Activated CD4-positive, alpha-beta T cell treated with anti-CD3 and anti-CD28 coated beads, Interleukin-2, amount 50 U/mL, for 24 hours (primary cell): Measurements from ENCODE around the gene SECISBP2.
"Not testable (repeated sequence)": the region's sequence is repeated elsewhere in the genome, so short reads cannot be mapped to it uniquely, and the experiment has no call there.

Experiments
- DNase-seq, 2 donors: peaks; one replicate each; pipeline ENCODE4 v3.0.0-alpha.2; 2020; ENCODE audit warnings: low read depth in 1 of 2, low spot score in 1 of 2

The SECISBP2 gene

GRCh38 chr9:89363311-89363670 is 45.0 kb downstream of the SECISBP2 start:
- no peak for DNase-seq

GRCh38 chr9:89363921-89364665 is 45.8 kb downstream of the SECISBP2 start:
- no peak for DNase-seq

DNA sequence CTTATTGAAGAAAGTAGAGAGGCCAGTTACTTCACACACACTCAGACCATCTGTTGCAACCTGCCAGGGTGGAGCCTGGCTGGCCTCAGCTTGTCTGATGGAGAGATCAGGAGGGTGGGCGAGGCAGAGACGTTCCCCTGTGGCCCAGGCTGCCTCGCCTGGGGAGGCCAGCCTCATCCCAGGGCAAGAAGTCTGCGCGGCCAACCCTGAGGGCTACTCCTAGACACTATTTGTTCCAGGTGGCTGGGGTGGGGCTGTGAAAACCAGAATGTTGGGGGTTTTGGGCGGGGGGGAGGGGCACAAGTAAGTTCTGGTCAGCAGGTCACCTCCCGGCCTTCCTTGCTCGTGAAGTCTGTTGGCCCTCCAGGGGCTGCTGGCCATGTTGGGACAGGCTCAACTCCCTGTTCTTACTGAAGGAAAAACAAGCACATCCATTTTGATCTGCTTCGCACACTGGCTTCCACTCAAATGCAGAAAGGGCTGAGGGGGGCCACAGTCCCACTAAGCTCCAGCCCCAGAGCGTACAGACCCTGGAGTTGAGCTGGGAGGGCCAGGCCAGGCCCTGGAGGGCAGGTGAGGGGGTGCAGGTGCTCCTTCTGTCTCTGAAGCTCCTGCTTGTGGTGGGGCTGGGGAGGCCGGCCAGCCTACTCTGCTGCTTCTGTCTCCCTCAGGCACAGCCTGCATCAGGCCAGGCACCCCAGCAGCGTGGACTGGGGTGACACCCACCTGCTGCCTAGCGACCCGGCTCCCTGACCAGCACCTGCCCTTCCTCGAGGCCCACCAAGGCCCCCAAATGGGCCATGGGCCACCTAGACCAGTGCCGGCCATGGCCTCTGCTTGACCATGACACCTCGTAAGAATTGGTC is 46.6 kb downstream of the SECISBP2 start:
- no peak for DNase-seq

- DNase-seq = no peak
Measured at GRCh38 chr9:89365532-89365912, 47.2 kb downstream of the SECISBP2 start.

DNA sequence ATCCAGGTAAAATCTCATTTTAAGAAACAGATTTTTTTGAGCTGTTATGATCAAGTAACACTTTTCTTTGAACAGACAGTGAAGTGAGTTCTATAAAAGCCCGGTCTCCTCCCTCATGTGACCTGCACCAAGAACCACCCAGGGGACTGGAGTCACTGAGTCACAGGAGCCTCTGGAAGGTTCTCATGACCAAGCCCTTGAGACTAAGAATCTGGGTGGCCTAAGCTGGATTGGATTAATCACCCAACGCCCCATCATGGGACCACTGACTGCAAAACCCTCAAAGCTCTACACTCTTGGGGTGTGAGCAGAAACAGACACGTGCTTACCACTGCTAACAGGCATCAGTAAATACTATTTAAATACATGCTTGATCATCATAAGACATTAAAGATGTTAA is 48.4 kb downstream of the SECISBP2 start:
- DNase-seq = no peak

- no peak for DNase-seq
Measured at GRCh38 chr9:89367281-89367680, 49.0 kb downstream of the SECISBP2 start.

GRCh38 chr9:89367726-89368437 is 49.6 kb downstream of the SECISBP2 start:
- no peak for DNase-seq

GRCh38 chr9:89368550-89368949 is 50.2 kb downstream of the SECISBP2 start:
- DNase-seq = no peak

GRCh38 chr9:89368978-89369377 is 50.7 kb downstream of the SECISBP2 start:
- no peak for DNase-seq

DNA sequence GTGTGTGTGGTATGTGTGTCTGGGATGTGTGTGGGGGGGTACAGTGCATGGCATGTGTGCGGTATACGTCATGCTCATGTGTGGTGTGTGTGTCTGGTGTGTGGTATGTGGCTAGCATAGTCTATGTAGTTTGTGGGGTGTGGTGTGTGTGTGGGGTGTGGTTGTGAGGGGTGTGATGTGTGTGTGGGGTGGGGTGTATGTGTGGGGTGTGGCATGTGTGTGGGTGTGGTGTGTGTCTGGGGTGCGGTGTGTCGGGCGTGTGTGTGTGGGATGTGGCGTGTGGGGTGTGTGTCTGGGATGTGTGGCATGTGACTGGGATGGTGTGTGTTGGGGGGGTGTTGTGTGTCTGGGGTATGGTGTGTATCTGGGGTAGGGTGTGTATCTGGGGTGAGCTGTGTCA is 52.3 kb downstream of the SECISBP2 start:
- no peak for DNase-seq

- DNase-seq = not testable (repeated sequence)
Measured at GRCh38 chr9:89371791-89372190, 53.5 kb downstream of the SECISBP2 start.

DNA sequence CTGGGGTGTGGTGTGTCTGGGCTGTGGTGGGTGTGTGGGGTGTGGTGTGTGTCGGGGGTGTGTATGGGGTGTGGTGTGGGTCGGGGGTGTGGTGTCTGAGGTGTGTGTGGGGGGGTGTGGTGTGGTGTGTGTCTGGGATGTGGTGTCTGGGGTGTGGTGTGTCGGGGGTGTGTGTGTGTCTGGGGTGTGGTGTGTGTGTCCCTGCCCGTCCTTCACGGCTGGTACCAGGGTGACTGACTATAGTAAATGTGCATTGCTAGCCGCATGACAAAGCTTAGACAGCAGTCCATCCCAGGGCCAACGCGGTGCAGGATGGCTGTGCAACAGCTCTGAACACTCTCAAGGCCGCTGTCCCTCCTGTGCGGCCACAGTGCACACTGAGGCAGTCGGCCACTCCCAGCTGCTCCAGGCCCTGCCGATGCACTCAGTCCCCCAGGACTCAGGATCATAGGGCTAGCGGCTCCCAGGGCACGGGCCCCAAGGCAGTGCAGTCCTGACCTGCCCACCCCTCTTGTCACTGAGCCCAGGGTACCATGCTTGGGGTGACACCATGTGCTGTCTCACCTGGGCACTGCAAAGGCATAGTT is 54.0 kb downstream of the SECISBP2 start:
- no peak for DNase-seq

- no peak for DNase-seq
Measured at GRCh38 chr9:89372979-89373378, 54.7 kb downstream of the SECISBP2 start.

DNA sequence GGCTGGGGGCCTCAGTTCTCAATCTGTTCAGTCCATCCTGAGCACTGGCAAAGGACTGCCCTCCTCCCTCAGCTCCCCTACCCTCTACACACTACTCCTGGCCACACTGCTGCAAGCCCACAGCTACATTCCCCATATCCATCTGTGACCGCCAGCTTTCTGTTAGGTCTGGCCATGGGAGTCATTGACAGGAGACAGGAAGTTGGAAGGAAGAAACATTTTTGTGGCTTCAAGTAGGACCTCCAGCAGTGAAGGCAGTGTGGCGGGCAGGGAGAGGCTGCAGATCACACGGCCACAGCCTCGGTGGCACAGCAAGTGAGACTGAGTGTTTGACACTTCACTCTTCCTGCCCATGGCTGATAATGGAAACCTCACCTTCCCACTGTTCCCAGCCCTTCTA is 55.9 kb downstream of the SECISBP2 start:
- no peak for DNase-seq

DNA sequence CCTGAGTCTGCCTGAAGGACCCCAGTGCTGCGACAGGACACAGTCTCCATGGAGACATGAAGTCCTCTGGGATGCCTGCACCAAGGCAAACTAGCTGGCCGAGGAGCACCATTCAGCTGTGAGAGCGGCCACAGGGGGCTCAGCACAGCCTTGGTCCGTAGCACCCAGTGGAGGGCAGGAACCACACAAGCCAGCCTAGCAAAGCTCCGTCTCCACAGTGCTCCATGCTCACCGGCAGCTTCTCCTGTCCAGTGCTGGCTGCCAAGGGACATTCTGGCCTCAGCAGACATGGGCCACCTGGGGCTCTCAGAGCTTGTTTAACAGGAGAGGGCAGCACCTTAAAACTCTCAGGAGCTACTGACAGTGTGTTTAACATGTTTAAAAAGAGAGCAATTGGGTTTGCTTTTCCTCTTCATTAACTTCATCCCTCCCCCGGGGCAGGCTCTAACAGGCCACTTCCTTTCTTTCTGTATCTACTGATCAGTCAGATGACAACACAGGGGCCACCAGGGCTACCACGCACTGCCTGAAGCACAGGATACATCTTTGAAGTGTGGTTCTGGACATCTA is 57.0 kb downstream of the SECISBP2 start:
- no peak for DNase-seq

GRCh38 chr9:89376286-89376685 is 58.0 kb downstream of the SECISBP2 start:
- no peak for DNase-seq

DNA sequence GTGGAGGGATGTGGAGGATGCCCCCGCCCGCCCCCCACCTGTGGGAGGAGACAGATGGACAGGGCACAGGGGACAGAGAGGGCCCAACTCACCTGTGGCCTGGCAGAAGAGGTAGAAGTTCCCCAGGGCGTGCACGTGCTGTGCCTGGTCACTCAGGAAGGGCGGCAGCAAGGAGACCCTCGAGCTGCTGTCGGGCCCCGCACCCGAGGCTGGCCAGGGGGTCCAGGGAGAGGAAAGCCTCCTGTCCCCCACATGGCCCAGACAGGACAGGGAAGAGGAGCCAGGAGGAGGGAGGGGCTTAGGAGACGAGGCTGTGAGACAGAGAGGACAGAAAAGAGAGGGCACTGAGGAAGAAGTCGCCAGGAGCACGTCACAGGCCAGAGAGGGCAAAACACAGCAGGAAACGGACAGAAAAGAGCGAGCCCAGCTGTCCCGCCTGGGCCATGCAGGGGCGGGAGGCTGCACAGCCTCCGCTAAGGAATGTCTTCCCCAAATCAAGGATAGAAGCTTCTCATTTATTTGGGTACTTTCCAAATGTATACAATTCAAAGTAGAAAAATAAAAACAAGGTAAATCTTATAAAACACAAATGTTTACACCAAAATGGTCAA is 58.5 kb downstream of the SECISBP2 start:
- DNase-seq = no peak

DNA sequence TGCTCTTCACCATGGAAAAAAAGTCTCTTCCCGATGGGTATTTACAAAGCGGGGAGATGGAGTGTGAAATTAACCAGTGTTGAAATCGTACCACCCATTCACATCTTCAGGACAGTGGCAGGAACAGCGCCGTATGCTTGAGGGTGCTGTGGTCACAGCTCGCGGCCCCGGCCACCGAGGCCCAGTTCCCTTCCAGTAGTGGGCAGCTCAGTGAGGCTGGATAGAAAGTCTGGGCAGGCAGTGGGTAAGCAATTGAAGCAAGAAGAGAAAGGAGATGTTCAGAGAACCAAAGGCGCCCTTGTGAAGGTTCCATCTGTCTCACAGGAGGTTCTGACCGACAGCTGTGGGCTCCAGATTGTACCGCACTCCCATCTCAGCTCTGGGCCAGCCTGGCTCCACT is 59.1 kb downstream of the SECISBP2 start:
- DNase-seq = no peak

GRCh38 chr9:89378541-89378940 is 60.2 kb downstream of the SECISBP2 start:
- DNase-seq = no peak

DNA sequence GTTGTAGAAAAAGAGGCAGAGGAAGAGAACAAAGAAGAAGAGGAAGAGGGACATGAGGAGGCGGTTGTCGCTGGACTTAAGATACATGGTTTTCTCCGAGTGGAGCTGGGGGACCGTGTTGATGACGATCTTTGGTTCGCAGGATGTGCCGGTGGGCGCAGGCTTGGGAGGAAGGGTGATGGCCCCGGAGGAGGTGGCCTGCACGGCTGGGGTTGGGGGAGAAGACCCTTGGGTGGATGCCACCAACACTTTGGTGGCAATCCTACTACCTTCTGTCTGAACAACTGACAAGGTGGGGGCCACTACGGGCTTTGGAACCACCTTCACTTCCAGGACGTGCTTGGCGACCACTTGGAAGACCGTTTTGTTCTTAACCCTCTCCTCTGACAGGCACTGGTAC is 60.7 kb downstream of the SECISBP2 start:
- no peak for DNase-seq
